C4-2B (cell line): ENCODE data around the gene CCDC92.

ENCODE experiments used
- ZFX ChIP-seq: fragments of 450-650 bp; IDR thresholded peaks from 2 replicates; pipeline ENCODE4 v1.6.1; 2017
- TF ChIP-seq, protein P1 (sequence below): fragments of 450-650 bp; conservative IDR thresholded peaks from 2 replicates; pipeline ENCODE4 v1.5.1; 2017; ENCODE audit warnings: mild to moderate bottlenecking

GRCh38 chr12:123960856-123961255 is 11.8 kb downstream of the CCDC92 start:
- TF ChIP-seq, protein P1, sequence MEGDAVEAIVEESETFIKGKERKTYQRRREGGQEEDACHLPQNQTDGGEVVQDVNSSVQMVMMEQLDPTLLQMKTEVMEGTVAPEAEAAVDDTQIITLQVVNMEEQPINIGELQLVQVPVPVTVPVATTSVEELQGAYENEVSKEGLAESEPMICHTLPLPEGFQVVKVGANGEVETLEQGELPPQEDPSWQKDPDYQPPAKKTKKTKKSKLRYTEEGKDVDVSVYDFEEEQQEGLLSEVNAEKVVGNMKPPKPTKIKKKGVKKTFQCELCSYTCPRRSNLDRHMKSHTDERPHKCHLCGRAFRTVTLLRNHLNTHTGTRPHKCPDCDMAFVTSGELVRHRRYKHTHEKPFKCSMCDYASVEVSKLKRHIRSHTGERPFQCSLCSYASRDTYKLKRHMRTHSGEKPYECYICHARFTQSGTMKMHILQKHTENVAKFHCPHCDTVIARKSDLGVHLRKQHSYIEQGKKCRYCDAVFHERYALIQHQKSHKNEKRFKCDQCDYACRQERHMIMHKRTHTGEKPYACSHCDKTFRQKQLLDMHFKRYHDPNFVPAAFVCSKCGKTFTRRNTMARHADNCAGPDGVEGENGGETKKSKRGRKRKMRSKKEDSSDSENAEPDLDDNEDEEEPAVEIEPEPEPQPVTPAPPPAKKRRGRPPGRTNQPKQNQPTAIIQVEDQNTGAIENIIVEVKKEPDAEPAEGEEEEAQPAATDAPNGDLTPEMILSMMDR, result no peak
- no peak for TF ChIP-seq ZFX
